Stimulated activated CD8-positive, alpha-beta memory T cell treated with anti-CD3 and anti-CD28 coated beads, Interleukin-7, amount 100 ng/mL, for 24 hours (primary cell): ENCODE data around the gene CEP112.
"Not testable (repeated sequence)": the region's sequence is repeated elsewhere in the genome, so short reads cannot be mapped to it uniquely, and the experiment has no call there.

Experiments
- DNase-seq: peaks from one replicate; pipeline ENCODE4 v3.0.0-alpha.2; 2020; ENCODE audit warnings: low read depth

Gene CEP112

DNA sequence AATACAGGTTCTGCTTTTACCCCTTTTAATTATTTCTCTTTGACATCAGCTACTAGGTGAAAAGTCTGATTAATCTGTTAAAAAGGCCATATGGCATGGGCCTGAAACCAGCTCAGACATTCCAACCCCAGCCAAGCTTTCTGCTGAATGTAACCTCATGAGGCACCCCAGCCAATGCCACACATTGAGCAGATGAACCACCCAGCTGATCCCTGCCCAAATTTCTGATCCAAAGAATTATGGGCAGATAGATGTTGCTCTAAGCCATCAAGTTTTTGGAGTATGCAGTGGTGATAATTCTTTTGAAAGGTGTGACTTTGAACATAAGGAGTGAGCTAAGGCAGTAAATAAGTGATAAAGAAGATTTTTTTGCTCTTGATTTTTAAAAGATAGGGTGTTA is 452.9 kb downstream of the CEP112 start:
- DNase-seq, result no peak

DNA sequence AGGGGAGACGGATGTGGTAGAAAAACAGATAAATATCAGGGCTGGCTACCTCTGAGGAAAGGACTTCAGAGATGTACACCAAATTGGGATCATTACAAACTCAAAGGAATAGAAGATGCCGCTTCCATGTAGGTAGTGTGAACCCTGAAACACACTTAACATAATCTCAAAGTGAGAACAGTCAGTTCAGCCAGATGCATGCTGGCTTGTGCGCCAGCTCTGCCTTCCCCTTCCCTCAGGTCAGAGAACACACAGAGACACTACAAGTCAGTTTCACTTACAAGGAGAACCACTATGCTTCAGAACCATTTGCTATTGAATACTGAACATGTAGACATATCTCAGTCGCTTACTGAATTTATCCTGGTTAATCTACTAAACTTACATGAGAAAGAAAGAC is 454.5 kb downstream of the CEP112 start:
- no peak for DNase-seq

DNA sequence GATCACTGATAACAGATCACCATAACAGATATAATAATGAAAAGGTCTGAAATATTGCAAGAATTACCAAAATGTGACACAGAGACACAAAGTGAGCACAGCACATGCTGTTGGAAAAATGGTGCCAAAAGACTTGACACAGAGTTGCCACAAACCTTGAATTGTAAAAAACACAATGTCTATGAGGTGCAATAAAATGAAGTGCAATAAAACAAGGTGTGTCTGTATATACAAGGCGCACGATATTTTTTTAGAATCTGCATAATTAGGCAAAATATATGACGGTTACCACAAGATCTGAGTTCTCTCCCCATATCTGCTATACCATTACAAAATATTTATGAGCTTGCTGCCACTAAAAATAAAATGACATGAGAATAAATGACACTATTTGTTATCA is 458.6 kb downstream of the CEP112 start:
- DNase-seq, result no peak

- not testable (repeated sequence) for DNase-seq
Measured at GRCh38 chr17:65732667-65733066, 459.3 kb downstream of the CEP112 start.

DNA sequence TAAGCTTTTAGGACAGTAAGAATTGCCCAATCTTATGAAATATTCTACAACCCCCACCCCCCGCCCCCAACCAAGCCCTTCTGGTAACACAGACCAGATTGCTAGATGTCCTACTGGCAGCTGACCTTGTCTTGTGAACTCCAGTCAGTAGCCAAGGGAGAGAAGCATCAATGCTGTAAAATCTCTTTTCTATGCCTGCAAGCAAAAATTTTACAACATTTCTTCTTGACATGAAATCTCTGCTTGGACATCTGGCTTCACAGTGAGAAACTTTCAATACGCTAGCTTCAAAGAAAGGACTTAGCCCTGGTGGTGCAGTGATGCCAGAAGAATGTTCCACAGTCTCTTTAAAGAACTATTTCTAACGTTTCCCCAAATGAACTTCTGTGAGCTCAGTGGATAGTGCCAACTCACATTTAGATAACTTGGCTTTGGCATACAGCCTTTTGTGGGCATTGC is 461.2 kb downstream of the CEP112 start:
- DNase-seq, result no peak

- no peak for DNase-seq
Measured at GRCh38 chr17:65729207-65729606, 462.7 kb downstream of the CEP112 start.

GRCh38 chr17:65727832-65728231 is 464.1 kb downstream of the CEP112 start:
- DNase-seq, result no peak

GRCh38 chr17:65727246-65727645 is 464.7 kb downstream of the CEP112 start:
- DNase-seq, result no peak

DNA sequence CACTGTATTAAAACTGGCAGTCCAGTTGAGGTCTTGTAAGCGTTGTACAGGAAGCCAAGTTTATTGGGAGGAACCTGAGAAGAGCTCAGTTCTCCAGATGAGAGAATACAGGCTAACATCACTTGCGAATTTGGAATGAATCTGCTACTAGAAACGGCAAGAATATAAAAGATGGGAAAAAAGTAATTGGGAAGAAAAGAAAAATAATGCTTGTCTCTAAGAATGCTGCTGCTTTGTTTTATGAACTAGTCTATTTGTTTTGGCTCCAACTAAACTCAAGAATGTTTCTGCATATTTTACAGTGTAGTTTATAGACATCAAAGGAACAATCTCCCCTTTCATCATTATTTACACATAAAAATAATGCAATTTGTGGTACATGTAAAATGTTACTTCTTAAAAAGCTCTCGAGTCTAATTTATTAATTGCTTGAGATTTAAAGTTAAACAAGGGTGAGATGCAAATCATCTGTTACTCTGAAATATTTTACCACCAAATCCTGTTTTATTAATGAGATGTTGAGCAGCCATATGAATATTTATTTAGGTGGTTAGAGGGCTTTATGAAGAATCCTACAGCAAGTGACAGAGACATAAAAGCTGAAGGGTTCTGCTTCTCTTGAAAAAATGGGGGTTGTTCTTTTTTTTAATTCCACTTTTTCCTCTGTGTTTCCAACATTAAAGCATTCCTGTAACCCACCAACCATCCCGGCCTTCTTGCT is 468.3 kb downstream of the CEP112 start:
- DNase-seq, result no peak

GRCh38 chr17:65718601-65719000 is 473.3 kb downstream of the CEP112 start:
- no peak for DNase-seq

GRCh38 chr17:65712383-65713267 is 479.3 kb downstream of the CEP112 start:
- no peak for DNase-seq

DNA sequence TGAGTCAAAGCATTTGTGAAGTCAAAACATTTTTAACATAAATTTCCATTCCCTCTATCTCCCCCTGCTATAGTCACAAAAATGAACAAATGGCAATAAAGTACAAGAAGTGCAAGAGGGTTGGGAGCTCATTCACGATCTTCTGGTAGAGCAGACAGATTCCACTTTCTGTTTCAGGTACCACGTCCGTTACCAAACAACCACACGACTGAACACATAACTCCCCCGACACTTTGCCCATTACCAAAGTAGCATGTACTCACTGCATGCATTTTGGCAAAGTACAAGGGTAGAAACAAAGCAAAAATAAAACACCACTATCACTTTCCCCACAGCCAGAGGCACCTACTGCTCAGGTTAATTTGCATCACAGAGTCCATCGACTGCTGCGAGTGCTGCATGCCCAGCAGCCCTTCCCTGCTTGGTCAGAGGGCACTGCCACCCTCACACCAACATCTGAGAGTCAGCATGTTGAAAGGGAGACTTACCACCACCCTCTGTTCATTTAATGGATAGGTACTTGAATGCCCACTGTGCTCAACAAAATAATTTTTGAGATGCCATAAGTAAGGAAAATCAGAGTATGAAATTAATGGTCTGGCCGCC is 480.2 kb downstream of the CEP112 start:
- no peak for DNase-seq

DNA sequence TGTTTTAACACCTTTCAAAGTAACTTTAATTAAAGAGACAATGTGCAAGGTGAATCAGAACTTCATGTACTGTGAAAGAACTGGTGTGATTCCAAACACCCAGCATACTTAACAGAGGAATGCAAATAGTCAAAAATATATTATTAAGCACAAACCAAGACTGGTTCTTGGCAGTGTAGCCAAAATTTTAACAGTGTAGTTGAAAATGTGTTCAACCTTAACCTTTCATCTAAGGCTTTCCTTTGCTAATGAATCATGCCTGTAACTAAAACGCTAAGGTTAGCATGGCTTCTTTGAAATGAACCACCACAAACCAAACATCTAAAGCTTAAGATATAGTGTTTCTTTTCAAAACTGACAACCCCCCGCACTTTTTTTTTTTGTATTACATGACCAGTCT is 484.2 kb downstream of the CEP112 start:
- no peak for DNase-seq

- no peak for DNase-seq
Measured at GRCh38 chr17:65704731-65705130, 487.2 kb downstream of the CEP112 start.

GRCh38 chr17:65703891-65704290 is 488.0 kb downstream of the CEP112 start:
- no peak for DNase-seq

- no peak for DNase-seq
Measured at GRCh38 chr17:65699459-65699858, 492.5 kb downstream of the CEP112 start.

DNA sequence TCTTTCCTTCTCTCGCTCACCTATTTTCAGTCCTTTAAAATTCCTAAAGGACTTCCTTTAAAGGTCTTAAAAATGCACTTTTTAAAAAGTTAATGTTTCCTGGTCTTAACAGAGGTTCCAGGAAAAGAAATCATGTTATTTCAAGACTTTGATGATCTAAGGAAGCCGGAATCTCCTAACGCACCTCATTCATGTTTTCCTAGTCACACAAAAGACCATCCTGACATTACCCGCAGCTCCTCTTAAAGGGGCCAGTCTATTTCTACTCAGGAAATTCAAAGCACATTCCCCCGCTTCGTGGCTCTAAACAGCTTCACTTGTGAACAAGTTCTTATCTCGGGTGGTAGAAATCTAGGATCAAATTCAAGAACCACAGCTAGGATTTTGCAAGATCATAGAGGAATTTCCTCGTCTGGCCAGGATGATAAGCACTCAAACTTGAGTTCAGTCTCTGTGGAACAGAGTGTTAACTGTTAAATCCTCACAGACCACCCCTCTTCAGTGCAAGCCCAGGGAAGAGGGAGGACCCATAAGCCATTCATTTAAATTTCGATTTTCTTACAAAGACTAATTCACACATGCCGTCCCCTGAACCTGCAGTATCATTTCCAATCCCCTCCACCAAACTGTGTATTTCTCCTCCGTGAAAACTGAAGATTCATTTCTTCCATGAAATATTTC is 493.4 kb downstream of the CEP112 start:
- DNase-seq, result no peak

DNA sequence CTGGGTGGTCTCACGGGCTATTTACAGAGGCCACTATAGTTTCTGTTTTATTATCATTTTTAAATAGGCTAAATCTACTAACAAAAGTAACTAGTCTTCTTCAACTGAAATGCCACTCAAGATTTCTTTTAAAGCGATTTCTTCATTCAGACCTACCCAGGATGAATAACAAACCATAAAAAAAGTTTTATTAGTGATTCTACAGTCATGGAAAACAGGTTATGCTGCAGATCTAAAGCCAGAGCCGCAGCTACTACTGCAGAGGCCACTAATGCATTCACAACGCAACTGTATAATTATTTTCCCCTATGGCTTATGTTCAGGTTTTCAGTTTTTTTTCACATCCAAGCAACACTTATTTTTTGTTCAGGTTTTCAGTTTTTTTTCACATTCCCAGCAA is 494.3 kb downstream of the CEP112 start:
- DNase-seq, result no peak

GRCh38 chr17:65696739-65697394 is 495.1 kb downstream of the CEP112 start:
- no peak for DNase-seq

DNA sequence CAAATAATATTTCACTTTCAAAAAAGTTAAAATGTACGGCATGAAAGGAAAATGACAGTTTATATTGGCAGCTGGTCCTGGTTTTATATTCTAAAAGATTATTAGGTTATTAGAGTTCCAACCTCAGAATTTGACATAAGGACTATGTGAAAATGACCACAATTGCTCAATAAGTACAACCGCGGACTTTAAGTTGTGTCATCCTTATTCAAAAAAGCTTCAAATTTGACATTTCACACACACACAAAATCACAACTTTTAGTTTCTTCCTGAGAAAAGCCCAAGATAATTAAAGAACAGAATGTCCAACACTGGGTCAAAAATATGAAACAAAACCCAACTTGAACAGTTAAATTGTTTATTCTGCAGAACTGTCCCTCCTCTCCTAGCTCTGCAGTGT is 497.3 kb downstream of the CEP112 start:
- DNase-seq, result no peak

GRCh38 chr17:65690626-65691310 is 501.2 kb downstream of the CEP112 start:
- no peak for DNase-seq
